ENCODE measurements around the gene KCND2.

The KCND2 gene

DNA sequence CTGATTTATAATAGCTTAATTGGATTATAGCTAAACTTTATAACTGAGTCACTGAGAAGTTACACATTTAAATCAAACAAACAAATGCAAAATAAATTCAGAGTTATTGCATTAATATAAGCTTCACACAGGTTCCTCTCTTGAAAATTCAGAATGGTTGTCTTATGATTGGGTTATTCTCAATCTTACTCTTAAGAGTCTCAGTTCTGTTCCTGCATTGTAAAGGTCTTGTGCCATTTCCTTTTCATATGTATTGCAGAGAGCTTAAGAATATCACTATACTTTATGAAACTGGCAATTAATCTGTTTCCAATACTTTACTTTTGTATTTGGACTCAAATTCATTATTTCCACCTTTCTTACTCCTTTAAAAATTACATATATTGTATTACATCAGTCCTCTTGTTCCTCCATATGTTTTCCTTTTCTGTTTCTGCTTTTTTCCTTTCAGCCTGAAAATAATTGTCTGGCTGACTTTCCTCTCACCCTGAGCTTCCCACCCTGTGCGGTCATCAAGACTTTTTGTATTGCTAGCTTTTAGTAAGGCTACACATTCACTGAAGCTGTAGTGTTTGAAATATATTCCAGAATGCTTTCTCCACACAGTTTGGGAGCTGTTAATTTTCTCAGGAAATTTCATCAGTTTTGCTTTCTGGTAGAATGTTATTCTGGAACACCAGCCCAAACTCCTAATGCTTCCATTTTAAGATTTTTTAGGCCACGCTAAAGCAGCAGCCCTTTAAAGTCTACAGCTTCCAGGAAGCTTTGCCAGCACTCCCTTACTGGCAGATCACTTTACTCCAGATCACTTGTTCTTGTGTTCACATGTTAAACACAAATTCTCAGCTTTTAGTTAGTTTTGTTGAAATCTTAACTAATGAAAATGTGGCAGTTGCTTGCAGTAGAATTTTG, 139.4 kb downstream of the KCND2 start:
- DNase-seq (ENCODE audit: low read depth): no peak

DNA sequence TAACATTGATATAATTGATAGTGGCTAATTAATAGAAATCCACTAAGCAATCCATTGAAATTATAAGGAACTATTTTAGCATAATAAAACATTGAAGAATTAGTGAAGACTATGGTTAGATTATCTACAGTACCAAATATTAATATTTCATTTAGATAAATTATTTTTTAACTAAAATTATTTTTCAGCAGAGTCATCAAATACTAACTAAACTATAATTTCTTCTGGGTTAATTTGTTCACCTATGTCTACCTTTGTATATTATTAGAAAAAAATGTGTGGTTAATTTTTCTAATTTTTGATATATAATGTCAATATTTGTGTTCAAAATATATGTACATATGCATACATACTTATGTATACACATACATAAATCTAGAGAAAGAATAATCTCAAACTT, 140.2 kb downstream of the KCND2 start:
- DNase-seq (ENCODE audit: low read depth): no peak

- DNase-seq (ENCODE audit: low read depth): no peak
Observed at GRCh38 chr7:120417244-120417979, 144.4 kb downstream of the KCND2 start.

DNA sequence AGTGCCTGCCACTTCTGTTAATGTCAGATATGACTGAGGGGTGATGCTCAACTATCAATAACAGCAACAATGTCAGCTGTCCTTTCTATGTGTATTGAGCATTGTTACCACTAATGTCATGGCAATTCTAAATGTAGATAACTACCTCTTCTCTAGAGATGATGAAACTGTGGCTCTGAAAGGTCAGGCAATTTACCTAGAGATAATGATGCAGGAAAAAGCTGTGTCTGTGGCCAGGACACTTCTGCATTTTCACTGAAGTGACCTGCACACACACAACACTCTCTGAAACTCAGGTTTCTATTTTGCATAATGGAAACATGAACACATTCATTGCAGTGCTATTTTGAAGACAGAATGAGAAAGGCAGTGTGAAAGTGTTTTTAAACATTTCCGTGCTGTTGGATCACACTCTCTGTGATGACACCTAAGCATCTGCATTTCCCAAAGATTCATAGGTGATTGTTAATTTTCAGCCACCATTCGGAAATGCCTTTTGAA, 148.2 kb downstream of the KCND2 start:
- DNase-seq (ENCODE audit: low read depth): no peak

- DNase-seq (ENCODE audit: low read depth): no peak
Observed at GRCh38 chr7:120431016-120431415, 158.0 kb downstream of the KCND2 start.

DNA sequence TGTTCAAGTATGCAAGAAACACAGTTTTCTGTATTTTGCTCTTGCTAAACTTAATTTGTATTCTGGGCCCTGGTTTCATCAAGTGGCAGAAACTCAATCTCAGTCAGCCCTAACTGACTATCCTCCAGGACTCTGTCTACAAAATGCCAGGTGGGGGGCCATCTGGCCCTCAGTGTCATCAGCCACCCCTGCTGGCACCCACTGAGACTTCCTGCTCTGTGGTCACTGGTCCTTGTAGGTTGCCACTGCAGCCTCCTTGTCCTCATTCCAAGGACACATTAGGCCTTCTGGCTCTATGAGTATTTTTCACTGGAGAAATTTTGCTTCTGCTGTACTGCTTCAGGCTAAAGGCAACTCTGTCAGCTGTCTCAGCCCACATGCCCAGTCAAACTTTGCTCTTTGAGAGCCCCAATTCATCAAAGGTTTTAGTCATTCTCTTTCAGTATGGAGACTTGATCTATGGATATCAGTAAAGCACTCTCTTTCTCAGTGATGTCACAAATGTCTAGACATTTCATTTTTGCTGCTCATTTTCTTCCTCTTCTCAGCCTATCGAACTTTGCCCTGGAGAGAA, 163.6 kb downstream of the KCND2 start:
- no peak for DNase-seq (ENCODE audit: low read depth)

DNA sequence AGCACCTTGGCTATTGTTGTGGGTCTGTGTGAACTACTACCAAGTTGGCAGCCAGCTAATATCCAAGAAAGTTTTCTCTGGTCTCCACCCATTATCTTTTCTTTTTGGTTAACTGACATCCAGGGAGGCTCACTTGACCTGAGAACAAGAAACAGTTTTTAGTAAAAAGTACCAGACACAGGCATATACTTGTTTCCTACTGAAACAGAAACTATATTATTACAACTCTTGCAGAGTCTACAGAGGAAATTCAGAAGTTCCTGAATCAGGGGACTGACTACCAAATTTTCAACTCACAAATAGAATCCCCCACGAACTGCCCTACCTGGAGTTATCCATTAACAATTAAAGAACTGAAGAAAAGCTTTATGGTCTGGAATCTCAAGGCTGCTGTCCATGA, 168.9 kb downstream of the KCND2 start:
- no peak for DNase-seq (ENCODE audit: low read depth)

- no peak for DNase-seq (ENCODE audit: low read depth)
Observed at GRCh38 chr7:120442838-120443237, 169.9 kb downstream of the KCND2 start.

GRCh38 chr7:120444650-120445049, 171.7 kb downstream of the KCND2 start:
- DNase-seq (ENCODE audit: low read depth): no peak

DNA sequence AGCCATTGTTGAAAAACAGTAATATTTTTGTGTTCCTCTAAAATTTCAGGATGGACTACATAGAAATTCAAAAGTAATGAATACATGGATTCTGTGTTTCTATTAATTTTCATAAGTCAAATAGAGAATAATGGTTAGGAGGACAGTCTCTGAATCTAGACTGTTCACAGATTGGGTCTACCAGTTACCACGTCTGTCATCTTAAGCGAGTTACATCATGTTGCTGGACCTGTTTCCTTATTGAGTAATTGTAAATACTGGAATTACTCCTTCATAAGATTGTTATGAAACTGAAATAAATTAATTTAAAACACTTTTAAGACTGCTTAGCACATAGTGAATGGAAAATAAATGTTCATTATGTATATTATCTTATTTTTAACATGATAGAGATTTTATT, 172.3 kb downstream of the KCND2 start:
- no peak for DNase-seq (ENCODE audit: low read depth)

DNA sequence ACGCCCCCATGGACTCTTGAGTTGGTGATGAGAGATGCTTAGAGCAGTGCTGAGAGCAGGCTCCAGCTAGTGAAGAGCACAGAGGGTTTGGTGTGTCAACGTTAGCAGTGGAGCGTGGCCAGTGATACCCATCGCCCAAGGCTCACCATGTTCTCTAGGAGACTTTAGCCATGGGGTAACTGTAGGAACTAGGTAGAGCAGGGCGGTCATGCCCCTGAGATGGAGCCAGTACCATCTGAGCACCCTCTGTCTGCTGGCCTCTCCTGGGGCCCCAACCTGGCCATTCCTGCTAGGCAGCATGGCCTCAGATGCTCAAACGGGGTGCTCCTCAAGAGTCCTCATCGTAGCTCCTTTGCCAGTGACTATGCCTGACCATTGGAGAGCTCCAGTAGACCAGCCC, 179.7 kb downstream of the KCND2 start:
- DNase-seq (ENCODE audit: low read depth): no peak

- no peak for DNase-seq (ENCODE audit: low read depth)
Observed at GRCh38 chr7:120456699-120457098, 183.7 kb downstream of the KCND2 start.

GRCh38 chr7:120460949-120461348, 188.0 kb downstream of the KCND2 start:
- no peak for DNase-seq (ENCODE audit: low read depth)

DNA sequence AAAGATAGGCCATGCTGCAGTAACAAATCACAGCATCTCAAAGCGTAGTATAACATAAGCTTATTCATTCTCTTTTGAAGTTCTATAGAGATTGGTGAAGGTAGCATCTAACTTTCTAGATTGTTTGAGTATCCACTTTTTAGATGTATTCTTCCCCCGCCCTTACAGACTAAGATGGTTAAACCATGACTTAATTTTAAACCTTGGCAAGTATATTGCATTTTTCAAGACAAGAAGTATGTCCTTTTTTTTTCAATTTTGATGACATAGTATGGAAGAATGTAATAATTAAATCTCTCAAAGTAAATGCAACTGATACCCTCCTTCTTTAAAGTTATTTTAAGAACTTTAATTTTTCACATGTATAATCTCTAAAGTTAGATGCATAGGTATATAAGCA, 190.0 kb downstream of the KCND2 start:
- DNase-seq (ENCODE audit: low read depth): no peak

DNA sequence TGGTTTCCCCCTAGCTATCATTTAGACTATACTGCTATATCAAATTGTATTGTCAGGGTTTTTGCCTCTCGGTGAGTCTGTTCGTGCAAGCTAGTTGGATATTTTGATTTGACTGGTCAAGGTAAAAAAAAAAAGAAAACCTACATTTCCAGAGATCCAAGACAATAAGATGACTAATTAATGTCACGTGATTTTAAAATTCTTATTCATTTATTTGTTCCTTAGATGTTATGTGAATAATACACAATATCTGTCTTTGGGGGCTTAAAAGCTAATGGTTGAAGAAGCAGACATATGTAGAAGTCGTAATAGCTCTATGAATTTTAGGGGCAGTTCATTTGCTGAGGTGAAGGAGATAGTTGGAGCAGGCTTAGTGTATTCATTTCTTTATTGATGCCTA, 191.1 kb downstream of the KCND2 start:
- no peak for DNase-seq (ENCODE audit: low read depth)

DNA sequence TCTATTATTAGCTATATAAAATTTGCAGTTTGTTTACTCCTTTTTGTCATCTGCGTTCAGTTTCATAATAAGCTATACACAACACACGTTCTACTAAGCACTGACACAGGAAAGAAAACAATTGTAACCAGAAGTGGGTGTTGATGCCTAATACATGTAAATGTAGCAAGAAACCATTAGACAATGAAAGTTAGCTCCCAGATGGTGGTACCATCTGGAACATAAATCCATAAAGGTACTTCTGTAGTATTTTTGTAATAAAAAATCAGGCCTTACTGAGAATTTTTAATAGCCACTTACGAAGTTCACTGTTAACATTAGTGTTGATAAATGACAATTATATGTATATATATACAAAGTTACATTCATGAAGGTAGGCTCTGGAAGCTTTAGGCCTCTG, 194.7 kb downstream of the KCND2 start:
- no peak for DNase-seq (ENCODE audit: low read depth)

GRCh38 chr7:120468611-120469010, 195.6 kb downstream of the KCND2 start:
- DNase-seq (ENCODE audit: low read depth): no peak

DNA sequence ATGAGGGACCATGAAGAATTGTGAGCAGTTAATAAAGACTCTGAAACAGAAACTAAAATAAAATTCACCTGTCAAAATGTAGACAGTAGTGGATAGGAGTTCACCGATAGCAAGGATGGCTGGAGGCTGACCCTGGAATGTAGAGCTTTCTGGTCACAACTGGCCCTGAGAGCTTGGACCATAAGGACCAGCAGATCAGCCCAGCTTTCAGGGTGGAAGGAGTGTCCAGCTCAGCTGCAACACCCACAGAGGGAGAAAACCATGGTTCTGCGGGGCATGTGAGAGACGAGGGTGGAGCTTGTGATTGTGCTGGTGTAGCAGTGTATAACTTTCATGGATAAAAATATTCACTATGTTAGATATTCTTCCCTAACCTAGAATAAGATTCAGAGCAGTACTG, 199.9 kb downstream of the KCND2 start:
- no peak for DNase-seq (ENCODE audit: low read depth)

DNA sequence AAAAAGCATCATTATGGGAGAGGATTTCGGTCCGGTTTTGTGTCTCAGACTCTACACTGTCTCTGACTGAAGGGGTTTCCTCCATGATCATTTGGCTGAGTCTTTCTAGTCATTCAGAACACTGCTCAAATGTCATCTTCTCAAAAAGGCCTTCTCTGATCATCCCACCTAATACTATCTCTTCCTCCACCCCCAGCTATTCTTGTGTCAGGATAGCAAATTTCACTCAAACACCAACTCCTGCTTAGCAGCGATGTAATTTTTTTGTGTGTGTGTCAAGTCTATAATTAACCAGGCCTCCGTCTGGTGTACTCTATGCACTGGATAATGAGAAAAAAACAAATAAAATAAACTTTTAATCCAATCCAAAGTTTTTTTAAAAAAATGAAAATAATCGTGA, 200.4 kb downstream of the KCND2 start:
- DNase-seq (ENCODE audit: low read depth): no peak

DNA sequence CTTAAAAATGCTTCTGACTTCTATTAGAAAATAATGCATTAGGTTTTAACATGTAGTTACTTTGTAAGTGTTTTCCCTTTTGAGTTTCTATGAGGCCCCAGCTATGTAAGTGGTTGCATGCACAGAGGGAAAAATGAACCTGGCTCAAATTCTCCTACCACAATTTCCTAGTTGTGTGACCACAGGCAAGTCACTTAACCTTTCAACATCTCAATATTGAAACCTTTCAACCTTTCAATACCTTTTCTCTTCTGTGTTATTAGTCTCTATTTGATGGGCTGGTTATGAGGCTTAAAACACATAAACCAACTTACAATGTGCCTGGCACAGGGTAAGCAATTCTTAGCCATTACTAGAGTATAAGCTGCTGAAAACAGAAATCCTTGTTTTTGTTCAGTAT, 203.0 kb downstream of the KCND2 start:
- no peak for DNase-seq (ENCODE audit: low read depth)

DNA sequence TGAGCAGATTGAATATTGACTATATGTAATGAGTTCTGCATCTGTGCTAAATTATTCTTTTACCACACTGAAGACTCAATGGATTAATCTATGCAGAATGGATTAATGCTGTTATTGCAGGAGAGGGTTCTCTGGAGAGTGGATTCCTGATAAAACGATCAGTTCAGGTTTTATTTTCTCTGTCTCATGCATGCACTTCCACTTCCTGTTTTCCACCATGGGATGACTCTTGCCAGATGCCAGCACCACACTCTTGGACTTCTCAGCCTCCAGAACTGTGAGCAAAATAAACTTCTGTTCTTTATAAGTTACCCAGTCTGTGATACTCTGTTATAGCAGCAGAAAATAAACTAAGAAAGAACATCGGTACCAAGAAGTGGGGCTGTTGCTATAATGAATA, 207.5 kb downstream of the KCND2 start:
- DNase-seq (ENCODE audit: low read depth): no peak

DNA sequence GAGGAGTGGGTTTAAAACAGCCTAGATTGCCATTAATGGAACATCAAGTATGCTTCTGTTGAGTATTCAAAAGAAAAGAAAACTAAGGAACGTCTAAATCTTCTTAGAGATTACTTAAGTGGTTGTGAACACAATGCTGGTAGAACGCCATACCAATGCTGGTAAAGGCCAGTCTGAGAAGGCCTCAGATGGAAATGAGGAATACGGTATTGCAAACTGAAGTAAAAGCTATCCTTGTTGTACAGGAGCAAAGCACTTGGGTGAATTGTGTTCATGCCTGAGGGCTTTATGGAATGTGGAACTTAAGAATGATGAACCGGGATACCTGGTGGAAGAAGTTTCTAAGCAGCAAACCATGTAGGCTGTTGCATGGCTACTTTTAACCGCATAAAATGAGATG, 208.0 kb downstream of the KCND2 start:
- no peak for DNase-seq (ENCODE audit: low read depth)

DNA sequence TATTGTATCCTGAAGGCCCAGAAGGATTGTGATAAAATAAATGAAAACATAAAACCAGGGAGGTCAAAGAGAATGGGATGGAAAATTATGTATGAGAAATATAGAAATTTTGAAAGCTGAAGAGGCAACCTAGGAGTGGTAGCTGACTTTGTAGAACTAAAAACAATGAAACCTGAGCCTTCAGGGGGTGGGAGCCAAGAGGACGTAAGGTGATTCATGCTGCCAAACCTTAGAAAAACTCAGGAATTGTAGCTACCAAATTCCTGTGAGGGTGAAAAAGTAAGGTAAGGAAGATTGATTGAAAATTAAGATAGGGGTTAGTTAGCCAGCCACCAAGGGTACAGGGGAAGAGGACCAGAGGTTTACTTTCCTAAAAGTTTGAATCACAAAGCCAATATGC, 213.2 kb downstream of the KCND2 start:
- DNase-seq (ENCODE audit: low read depth): no peak
